Right lobe of liver (tissue), 4 donors: Measurements from ENCODE around the gene CS.

Experiments used
- CTCF ChIP-seq, 4 donors: fragments of 200-600 bp in 3 of 4; fragments of 450-650 bp in 1 of 4; IDR thresholded peaks; one replicate each; pipeline versions ENCODE4 v1.5.1 to v1.8.0; 2016 to 2022; ENCODE audit warnings: antibody characterized with exemption in 4 of 4, mild to moderate bottlenecking in 2 of 4
- POLR2A ChIP-seq: fragments of 450-650 bp; IDR thresholded peaks from one replicate; pipeline ENCODE4 v1.6.1; 2017; ENCODE audit warnings: antibody characterized with exemption, mild to moderate bottlenecking
- donor health status: DM: no; HTN: no; CAD: no.
- donor health status: DM: no; HTN: no; CAD: no.
- donor health status: DM: no; HTN: yes; CAD: no.

- TF ChIP-seq CTCF (IDR thresholded peaks at IDR 0.05): no peak
- TF ChIP-seq POLR2A: no peak
Observed at GRCh38 chr12:56241424-56242303, 58.5 kb downstream of the CS start.
